Endothelial cell of umbilical vein (primary cell): ENCODE measurements around the gene CUX1. TPM values are rescaled to one million over a fixed set of nuclear protein-coding genes. Genes with fewer than 3 reads are reported as not detected.

Experiments used
- BruUV-seq: library from RNA; stranded (reverse); fragments of 400-500 nt; replicated peaks from 2 replicates; lab custom pipeline; 2021; lab: Mats Ljungman, UMichigan
- CTCF ChIA-PET: fragments of 300-600, 350-600 bp; sonication (Branson Sonifier 250); formaldehyde crosslinking; loops from one replicate; lab custom pipeline; 2021; ENCODE audit warnings: antibody characterized with exemption, inconsistent platforms; lab: Charles Lee
- POLR2A ChIA-PET: fragments of 300-600, 350-600 bp; sonication (Branson Sonifier 250); formaldehyde crosslinking; loops from one replicate; lab custom pipeline; 2021; ENCODE audit warnings: antibody characterized with exemption, inconsistent platforms; lab: Charles Lee
- DNase-seq: peaks from one replicate; pipeline ENCODE4 v3.0.0-alpha.2; 2011; ENCODE audit warnings: low read depth, low spot score
- FAIRE-seq: peaks from 2 replicates; lab custom pipeline; 2011; peaks lifted over from hg19 to GRCh38; lab: Jason Lieb, UNC
- H2AFZ ChIP-seq: 2 replicates; pipeline ENCODE4 v1.6.0; 2012; ENCODE audit warnings: low read depth, low read length, control low read depth, inconsistent platforms
- H3K27ac ChIP-seq: 2 replicates; pipeline ENCODE4 v1.5.1; 2011; ENCODE audit warnings: low read depth, mild to moderate bottlenecking, control low read depth, low read length, moderate library complexity; ENCODE audit not compliant: insufficient read depth
- H3K27me3 ChIP-seq, 2 experiments: 2 replicates each; pipeline versions ENCODE4 v1.6.0 to v1.6.1; 2011; ENCODE audit warnings: low read length in 2 of 2, mixed read lengths in 1 of 2; ENCODE audit not compliant: control insufficient read depth in 2 of 2, insufficient read depth in 2 of 2
- H3K36me3 ChIP-seq, 2 experiments: 2 replicates in 1 of 2; 3 replicates in 1 of 2; pipeline ENCODE4 v1.5.1; 2011; ENCODE audit warnings: low read length in 2 of 2, mild to moderate bottlenecking in 1 of 2, moderate library complexity in 1 of 2; ENCODE audit not compliant: control insufficient read depth in 2 of 2, insufficient read depth in 2 of 2; ENCODE audit errors: extremely low read depth in 1 of 2
- H3K4me1 ChIP-seq: 3 replicates; pipeline ENCODE4 v1.5.1; 2011; ENCODE audit warnings: mild to moderate bottlenecking, low read length; ENCODE audit not compliant: control insufficient read depth, insufficient read depth; ENCODE audit errors: extremely low read depth
- H3K4me2 ChIP-seq: 2 replicates; pipeline ENCODE4 v1.6.1; 2011; ENCODE audit warnings: low read length, control low read depth, mixed read lengths; ENCODE audit not compliant: insufficient read depth
- H3K4me3 ChIP-seq, 3 experiments: fragments of 200-600 bp in 1 of 3; sonication (generic), shearing (Covaris generic) in 1 of 3; replicated peaks in 1 of 3; 2 replicates each; pipeline ENCODE4 v1.5.1; 2011 to 2016; ENCODE audit warnings: control low read depth in 3 of 3, low read length in 3 of 3, mild to moderate bottlenecking in 2 of 3, inconsistent platforms in 1 of 3, low read depth in 1 of 3, moderate library complexity in 1 of 3; ENCODE audit not compliant: insufficient read depth in 1 of 3
- H3K79me2 ChIP-seq: 2 replicates; pipeline ENCODE4 v1.6.0; 2012; ENCODE audit warnings: low read length, inconsistent platforms; ENCODE audit not compliant: control insufficient read depth, insufficient read depth
- H3K9ac ChIP-seq: replicated peaks from 2 replicates; pipeline ENCODE3; 2011; ENCODE audit warnings: low read length, control low read depth; ENCODE audit not compliant: insufficient read depth; ENCODE audit errors: extremely low read depth
- H3K9me1 ChIP-seq: replicated peaks from 3 replicates; pipeline ENCODE4 v1.6.0; 2011; ENCODE audit warnings: mild to moderate bottlenecking, low read length; ENCODE audit not compliant: control insufficient read depth, insufficient read depth; ENCODE audit errors: extremely low read depth
- H3K9me3 ChIP-seq: replicated peaks from 2 replicates; pipeline ENCODE4 v1.5.1; 2012; ENCODE audit warnings: low read length, inconsistent platforms; ENCODE audit not compliant: control insufficient read depth, insufficient read depth
- H4K20me1 ChIP-seq: replicated peaks from 2 replicates; pipeline ENCODE3; 2011; ENCODE audit warnings: mild to moderate bottlenecking, low read length; ENCODE audit not compliant: control insufficient read depth, insufficient read depth; ENCODE audit errors: extremely low read depth
- CTCF ChIP-seq, 2 donors: IDR thresholded peaks; 1 replicate in 1 of 2; 2 replicates in 1 of 2; pipeline ENCODE4 v1.5.1; 2011; ENCODE audit warnings: low read length in 2 of 2, mild to moderate bottlenecking in 2 of 2, moderate library complexity in 2 of 2, control low read depth in 1 of 2, inconsistent platforms in 1 of 2, low read depth in 1 of 2; ENCODE audit not compliant: insufficient read depth in 1 of 2; ENCODE audit errors: extremely low read depth in 1 of 2
- EZH2 ChIP-seq: IDR thresholded peaks from 2 replicates; pipeline ENCODE4 v1.6.1; 2012; ENCODE audit warnings: borderline replicate concordance, low read depth, mild to moderate bottlenecking, moderate library complexity, low read length, inconsistent platforms; ENCODE audit not compliant: severe bottlenecking
- FOS ChIP-seq: IDR thresholded peaks from 2 replicates; pipeline ENCODE4 v1.6.1; 2011; ENCODE audit warnings: mild to moderate bottlenecking, low read length, moderate library complexity, borderline replicate concordance; ENCODE audit not compliant: insufficient read depth
- GATA2 ChIP-seq: IDR thresholded peaks from 2 replicates; pipeline ENCODE4 v1.7.0; 2011; ENCODE audit warnings: low read depth, mild to moderate bottlenecking, moderate library complexity, mixed read lengths, low read length; ENCODE audit not compliant: insufficient read length, insufficient read depth
- JUN ChIP-seq: IDR thresholded peaks from 2 replicates; pipeline ENCODE4 v1.6.1; 2011; ENCODE audit warnings: borderline replicate concordance, low read depth; ENCODE audit not compliant: insufficient read length, insufficient read depth
- MYC ChIP-seq: IDR thresholded peaks from one replicate; pipeline ENCODE4 v1.6.1; 2011; ENCODE audit warnings: mild to moderate bottlenecking, low read depth, low read length
- POLR2A ChIP-seq: IDR thresholded peaks from 2 replicates; pipeline ENCODE4 v1.6.1; 2012; ENCODE audit warnings: low read depth, mild to moderate bottlenecking, control low read depth, low read length
- POLR2AphosphoS5 ChIP-seq: IDR thresholded peaks from 2 replicates; pipeline ENCODE4 v1.6.1; 2012; ENCODE audit warnings: low read depth, mild to moderate bottlenecking, control low read depth, low read length, moderate library complexity; ENCODE audit not compliant: insufficient read depth
- dilution Hi-C: fragments of 300-500 bp; cut with MboI; formaldehyde crosslinking; loops from one replicate; pipeline ENCODE4 v1.15.0; 2019; ENCODE audit warnings: low sequenced_read_pairs; ENCODE audit not compliant: extremely low pct_ligation_motif_present
- intact Hi-C: fragments of 100-400 bp; cut with micrococcal nuclease; formaldehyde crosslinking; loops from one replicate; pipeline ENCODE4 v1.10.0; 2022
- polyA plus RNA-seq, 4 experiments: library from polyadenylated mRNA; depleted of rRNA in 3 of 4; stranded (reverse) in 3 of 4; unstranded in 1 of 4; fragments of >200 nt; gene quantifications; 2 replicates each; pipeline versions ENCODE4 v1.2.1 to v1.2.3, GENCODE V29; 2011 to 2012; ENCODE audit warnings: missing spikeins in 1 of 4
- total RNA-seq: library from RNA; stranded (reverse); gene quantifications from 2 replicates; pipeline ENCODE4 v1.2.3, GENCODE V29; 2021
- TF ChIP-seq, protein P1 (sequence below): IDR thresholded peaks from 2 replicates; pipeline ENCODE4 v1.6.1; 2011; ENCODE audit not compliant: insufficient read depth, insufficient read length

CUX1 gene
- total and polyA plus RNA-seq, 2 donors (not counting 3 experiments of a cell fraction or from before 2014, with no cell fraction given) = 13.8 to 49.8 TPM

DNA sequence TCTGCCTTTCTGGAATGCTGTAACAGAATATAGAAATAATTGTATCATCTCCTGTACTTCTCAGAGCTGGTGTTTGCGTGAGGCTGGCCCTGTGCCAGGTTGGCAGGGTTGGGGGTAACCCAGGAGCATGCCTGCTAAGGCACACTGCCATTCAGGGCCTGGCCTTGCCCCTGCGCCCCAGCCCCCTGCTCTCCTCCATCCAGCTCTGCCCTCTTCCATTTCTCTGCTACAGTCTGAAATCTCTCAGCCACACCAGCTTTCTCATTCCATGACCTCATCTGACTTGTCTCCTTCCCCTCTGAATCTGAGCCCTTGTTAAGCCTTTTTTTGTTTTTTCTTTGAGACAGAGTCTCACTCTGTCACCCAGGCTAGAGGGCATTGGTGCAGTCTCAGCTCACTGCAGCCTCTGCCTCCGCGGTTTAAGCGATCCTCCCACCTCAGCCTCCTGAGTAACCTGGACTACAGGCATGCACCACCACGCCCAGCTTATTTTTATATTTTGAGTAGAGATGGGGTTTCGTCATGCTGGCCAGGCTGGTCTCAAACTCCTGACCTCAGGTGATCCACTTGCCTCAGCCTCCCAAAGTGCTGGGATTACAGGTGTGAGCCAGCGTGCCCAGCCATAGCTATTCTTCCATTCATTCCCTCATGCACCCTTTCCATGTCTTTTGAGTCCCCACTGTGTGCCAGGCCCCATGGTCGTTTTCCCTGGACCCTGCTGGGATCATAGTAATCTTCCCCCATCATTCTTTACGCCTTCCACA is 206.8 kb downstream of the CUX1 start:
- CTCF ChIA-PET = interaction anchor here (0.5 to 1.0 kb wide), 2 partner anchors 19 to 206 kb away, joined by 3 read pairs; no protein-coding TSS in a partner anchor
- no peak for FAIRE-seq

More for the DNA sequence above, 206.8 kb downstream of the CUX1 start:
- no peak overlapping the region for H3K27ac ChIP-seq
- no peaks in the 10 kb centered on the region for H3K79me2 ChIP-seq
- no peaks in the 10 kb centered on the region for H3K4me1 ChIP-seq
- H3K36me3 ChIP-seq = no peaks in the 10 kb centered on the region
- H3K9me3 ChIP-seq = no peaks in the 10 kb centered on the region
- no peak overlapping the region for H3K4me3 ChIP-seq
- intact Hi-C loops (no loop called here), dilution Hi-C loops (no loop called here)
- H3K4me2 ChIP-seq = no peak overlapping the region
- POLR2A ChIA-PET = no interaction called here
- TF ChIP-seq MYC = no peak
- no peak for TF ChIP-seq GATA2
- TF ChIP-seq JUN = no peak
- no peak for TF ChIP-seq CTCF (IDR thresholded peaks at IDR 0.05; ENCODE audit: extremely low read depth in 1 of 2, insufficient read depth in 1 of 2, low read depth in 1 of 2, low read length in 2 of 2)
- TF ChIP-seq EZH2 = no peak
- TF ChIP-seq FOS = no peak
- no peak for TF ChIP-seq POLR2AphosphoS5
- TF ChIP-seq, protein P1, sequence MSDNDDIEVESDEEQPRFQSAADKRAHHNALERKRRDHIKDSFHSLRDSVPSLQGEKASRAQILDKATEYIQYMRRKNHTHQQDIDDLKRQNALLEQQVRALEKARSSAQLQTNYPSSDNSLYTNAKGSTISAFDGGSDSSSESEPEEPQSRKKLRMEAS = no peak
- no peak for TF ChIP-seq POLR2A
- no peaks in the 10 kb centered on the region for H3K27me3 ChIP-seq
- no peak for DNase-seq
- no TSS peak for BruUV-seq
- no peak overlapping the region for H2AFZ ChIP-seq
- no peaks in the 10 kb centered on the region for H4K20me1 ChIP-seq
- no peak overlapping the region for H3K9ac ChIP-seq
- H3K9me1 ChIP-seq = no peaks in the 10 kb centered on the region
